D721Med (cell line): ENCODE results near the gene IL1A.

ENCODE experiments used
- DNase-seq: peaks from one replicate; pipeline ENCODE4 v3.0.0; 2011; ENCODE audit warnings: low spot score; ENCODE audit not compliant: insufficient read length
- FAIRE-seq: peaks from 2 replicates; lab custom pipeline; 2011; peaks lifted over from hg19 to GRCh38; lab: Jason Lieb, UNC
- TF ChIP-seq, protein P1 (sequence below): IDR thresholded peaks from 2 replicates; pipeline ENCODE4 v1.5.1; 2012; ENCODE audit warnings: mild to moderate bottlenecking, control low read depth; ENCODE audit not compliant: insufficient read depth; ENCODE audit errors: missing control alignments

Gene IL1A

DNA sequence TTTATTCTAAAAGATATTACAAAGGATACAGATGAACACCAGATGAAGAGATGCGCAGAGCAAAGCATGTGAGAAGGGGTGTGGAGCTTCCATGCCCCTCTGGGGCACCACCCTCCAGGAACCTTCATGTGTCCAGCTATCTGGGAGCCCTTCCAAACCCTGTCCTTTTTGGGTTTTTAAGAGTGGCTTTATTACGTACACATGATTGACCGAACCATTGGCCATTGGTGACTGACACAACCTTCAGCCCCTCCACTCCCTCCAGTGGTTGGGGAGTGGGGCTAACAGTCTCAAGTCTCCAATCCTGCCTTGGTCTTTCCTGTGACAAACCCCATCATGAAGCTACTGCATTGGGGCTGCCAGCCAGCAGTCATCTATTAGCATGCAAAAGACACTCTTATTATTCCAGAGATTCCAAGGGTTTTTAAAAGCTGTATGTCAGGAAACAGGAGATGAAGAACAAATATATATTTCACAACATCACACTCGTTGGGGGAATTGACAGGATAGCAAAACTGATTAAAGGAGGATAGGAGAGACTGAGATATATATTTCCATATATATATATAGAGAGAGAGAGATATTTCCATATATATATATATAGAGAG is 32.9 kb upstream of the IL1A start:
- TF ChIP-seq, protein P1, sequence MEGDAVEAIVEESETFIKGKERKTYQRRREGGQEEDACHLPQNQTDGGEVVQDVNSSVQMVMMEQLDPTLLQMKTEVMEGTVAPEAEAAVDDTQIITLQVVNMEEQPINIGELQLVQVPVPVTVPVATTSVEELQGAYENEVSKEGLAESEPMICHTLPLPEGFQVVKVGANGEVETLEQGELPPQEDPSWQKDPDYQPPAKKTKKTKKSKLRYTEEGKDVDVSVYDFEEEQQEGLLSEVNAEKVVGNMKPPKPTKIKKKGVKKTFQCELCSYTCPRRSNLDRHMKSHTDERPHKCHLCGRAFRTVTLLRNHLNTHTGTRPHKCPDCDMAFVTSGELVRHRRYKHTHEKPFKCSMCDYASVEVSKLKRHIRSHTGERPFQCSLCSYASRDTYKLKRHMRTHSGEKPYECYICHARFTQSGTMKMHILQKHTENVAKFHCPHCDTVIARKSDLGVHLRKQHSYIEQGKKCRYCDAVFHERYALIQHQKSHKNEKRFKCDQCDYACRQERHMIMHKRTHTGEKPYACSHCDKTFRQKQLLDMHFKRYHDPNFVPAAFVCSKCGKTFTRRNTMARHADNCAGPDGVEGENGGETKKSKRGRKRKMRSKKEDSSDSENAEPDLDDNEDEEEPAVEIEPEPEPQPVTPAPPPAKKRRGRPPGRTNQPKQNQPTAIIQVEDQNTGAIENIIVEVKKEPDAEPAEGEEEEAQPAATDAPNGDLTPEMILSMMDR, result no peak
- DNase-seq (no peak), FAIRE-seq (no peak)

- FAIRE-seq (no peak), DNase-seq (no peak)
- TF ChIP-seq, protein P1, result no peak
Observed at GRCh38 chr2:112814278-112814677, 30.0 kb upstream of the IL1A start.

- FAIRE-seq, result no peak
- TF ChIP-seq, protein P1, result no peak
- no peak for DNase-seq
Observed at GRCh38 chr2:112813280-112813966, 29.1 kb upstream of the IL1A start.

GRCh38 chr2:112812318-112813267 is 28.3 kb upstream of the IL1A start:
- FAIRE-seq, result no peak
- TF ChIP-seq, protein P1, result no peak
- DNase-seq, result no peak

DNA sequence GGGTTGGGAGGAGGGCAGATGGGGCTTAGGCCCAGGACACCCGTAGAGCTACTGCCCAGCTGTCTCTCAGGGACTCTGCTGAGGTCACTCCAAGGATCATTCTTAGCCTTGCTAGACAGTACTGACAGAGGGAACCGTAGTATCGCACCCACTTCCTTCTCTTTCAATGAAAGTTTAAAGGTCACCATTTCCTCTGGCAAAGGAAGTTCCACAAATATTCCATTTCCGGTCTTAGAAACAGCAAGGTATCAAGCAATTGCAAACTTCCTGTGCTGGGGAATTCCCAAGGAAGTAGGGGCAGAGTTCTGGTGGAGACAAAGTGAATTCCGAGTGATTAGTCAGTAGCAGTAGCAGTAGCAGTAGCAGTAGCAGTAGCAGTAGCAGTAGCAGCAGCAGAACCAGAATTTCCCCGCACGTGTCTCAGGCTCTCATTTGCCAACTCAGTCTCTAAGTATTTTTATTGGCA is 27.6 kb upstream of the IL1A start:
- no peak for DNase-seq
- TF ChIP-seq, protein P1, result no peak

GRCh38 chr2:112811276-112811831 is 27.1 kb upstream of the IL1A start:
- DNase-seq (no peak), FAIRE-seq (no peak)
- TF ChIP-seq, protein P1, result no peak

More for the DNA sequence above, 27.6 kb upstream of the IL1A start:
- no peak for FAIRE-seq
